ENCODE results near the gene CEP112.

CEP112 gene

GRCh38 chr17:66073384-66073783 lies 118.5 kb downstream of the CEP112 start:
- Histone ChIP-seq H3K4me1 (ENCODE audit: insufficient read depth, low read length) (no peaks in the 10 kb centered on the region), H3K27me3 (ENCODE audit: insufficient read depth, low read length) (no peaks in the 10 kb centered on the region), H3K9me3 (ENCODE audit: low read length) (peaks cover 4% of the 10 kb centered on the region), H2AFZ (ENCODE audit: low read depth, low read length) (no peak overlapping the region), H3K4me3 (ENCODE audit: low read length) (no peak overlapping the region), H3K36me3 (ENCODE audit: insufficient read depth, low read length) (peaks cover 2% of the 10 kb centered on the region)

DNA sequence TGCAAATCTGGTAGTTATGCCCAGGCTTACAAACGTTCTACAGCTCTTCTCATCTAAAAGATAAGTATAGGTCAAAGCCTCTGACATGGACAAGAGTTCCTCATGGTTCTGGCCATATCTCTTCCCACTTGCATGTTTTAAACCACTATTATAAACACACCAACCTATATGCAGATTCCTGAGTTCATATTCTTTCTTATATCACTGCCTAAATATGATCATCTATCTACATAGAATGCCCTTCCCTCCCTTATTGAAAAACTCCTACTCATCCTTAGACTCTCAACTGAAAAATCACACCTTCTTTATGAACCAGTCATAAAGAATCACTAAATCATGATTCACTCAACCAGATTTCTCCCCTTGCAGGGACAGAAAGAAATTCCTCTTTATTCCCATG lies 128.2 kb downstream of the CEP112 start:
- Histone ChIP-seq H3K4me1 (ENCODE audit: insufficient read depth, low read length) (no peaks in the 10 kb centered on the region), H3K36me3 (ENCODE audit: insufficient read depth, low read length) (peaks cover 14% of the 10 kb centered on the region), H3K27me3 (ENCODE audit: insufficient read depth, low read length) (no peaks in the 10 kb centered on the region), H3K9me3 (ENCODE audit: low read length) (peaks cover 6% of the 10 kb centered on the region), H2AFZ (ENCODE audit: low read depth, low read length) (no peak overlapping the region), H3K4me3 (ENCODE audit: low read length) (no peak overlapping the region)

DNA sequence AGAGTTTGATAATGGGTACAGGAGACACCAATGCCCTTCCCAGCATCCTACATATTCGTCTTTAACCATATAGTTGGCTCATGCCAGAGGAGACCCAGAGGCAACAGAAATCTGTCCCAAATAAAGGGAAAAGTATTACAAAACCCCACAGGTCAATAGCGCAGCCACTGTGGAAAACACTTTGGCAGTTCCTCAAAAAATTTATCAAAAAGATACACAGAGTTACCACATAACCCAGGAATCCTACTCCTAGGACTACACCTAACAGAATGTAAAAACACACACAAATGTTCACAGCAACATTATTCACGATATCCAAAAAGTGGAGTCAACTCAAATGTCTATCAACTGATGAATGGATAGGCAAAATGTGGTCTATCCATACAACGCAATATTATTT lies 135.8 kb downstream of the CEP112 start:
- Histone ChIP-seq H3K27me3 (ENCODE audit: insufficient read depth, low read length) (no peaks in the 10 kb centered on the region), H3K9me3 (ENCODE audit: low read length) (peaks cover 8% of the 10 kb centered on the region), H3K36me3 (ENCODE audit: insufficient read depth, low read length) (peaks cover 22% of the 10 kb centered on the region), H3K4me3 (ENCODE audit: low read length) (no peak overlapping the region), H2AFZ (ENCODE audit: low read depth, low read length) (no peak overlapping the region), H3K4me1 (ENCODE audit: insufficient read depth, low read length) (no peaks in the 10 kb centered on the region)

DNA sequence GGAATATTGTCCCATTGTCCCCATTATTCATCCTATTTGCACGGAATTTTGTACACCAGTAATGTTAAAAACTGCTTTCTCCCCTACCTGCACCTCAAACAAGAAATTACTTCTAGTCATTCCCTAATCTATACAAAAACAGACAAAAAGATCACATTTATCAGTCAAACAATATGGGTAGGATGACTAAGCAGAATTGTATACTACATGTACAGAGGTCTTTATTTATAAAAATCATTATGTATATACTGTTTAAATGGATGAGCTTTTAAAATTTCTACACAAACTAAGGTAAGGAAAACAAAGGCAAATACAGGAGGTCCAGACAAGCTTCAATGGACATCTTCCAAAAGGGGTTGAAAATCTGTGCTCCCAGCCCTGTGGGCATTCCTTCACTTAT lies 137.7 kb downstream of the CEP112 start:
- Histone ChIP-seq H3K4me3 (ENCODE audit: low read length) (no peak overlapping the region), H3K36me3 (ENCODE audit: insufficient read depth, low read length) (peaks cover 17% of the 10 kb centered on the region), H2AFZ (ENCODE audit: low read depth, low read length) (no peak overlapping the region), H3K9me3 (ENCODE audit: low read length) (peaks cover 7% of the 10 kb centered on the region), H3K4me1 (ENCODE audit: insufficient read depth, low read length) (no peaks in the 10 kb centered on the region), H3K27me3 (ENCODE audit: insufficient read depth, low read length) (no peaks in the 10 kb centered on the region)

GRCh38 chr17:66044083-66044482 lies 147.8 kb downstream of the CEP112 start:
- H3K36me3 ChIP-seq (ENCODE audit: insufficient read depth, low read length) = peaks cover 4% of the 10 kb centered on the region
- H3K27me3 ChIP-seq (ENCODE audit: insufficient read depth, low read length) = no peaks in the 10 kb centered on the region
- no peak overlapping the region for H2AFZ ChIP-seq (ENCODE audit: low read depth, low read length)
- no peak overlapping the region for H3K4me3 ChIP-seq (ENCODE audit: low read length)
- H3K9me3 ChIP-seq (ENCODE audit: low read length) = no peaks in the 10 kb centered on the region
- H3K4me1 ChIP-seq (ENCODE audit: insufficient read depth, low read length) = no peaks in the 10 kb centered on the region

GRCh38 chr17:66043419-66043818 lies 148.5 kb downstream of the CEP112 start:
- Histone ChIP-seq H3K4me3 (ENCODE audit: low read length) (no peak overlapping the region), H3K4me1 (ENCODE audit: insufficient read depth, low read length) (no peaks in the 10 kb centered on the region), H2AFZ (ENCODE audit: low read depth, low read length) (no peak overlapping the region), H3K9me3 (ENCODE audit: low read length) (no peaks in the 10 kb centered on the region), H3K27me3 (ENCODE audit: insufficient read depth, low read length) (no peaks in the 10 kb centered on the region), H3K36me3 (ENCODE audit: insufficient read depth, low read length) (peaks cover 4% of the 10 kb centered on the region)

DNA sequence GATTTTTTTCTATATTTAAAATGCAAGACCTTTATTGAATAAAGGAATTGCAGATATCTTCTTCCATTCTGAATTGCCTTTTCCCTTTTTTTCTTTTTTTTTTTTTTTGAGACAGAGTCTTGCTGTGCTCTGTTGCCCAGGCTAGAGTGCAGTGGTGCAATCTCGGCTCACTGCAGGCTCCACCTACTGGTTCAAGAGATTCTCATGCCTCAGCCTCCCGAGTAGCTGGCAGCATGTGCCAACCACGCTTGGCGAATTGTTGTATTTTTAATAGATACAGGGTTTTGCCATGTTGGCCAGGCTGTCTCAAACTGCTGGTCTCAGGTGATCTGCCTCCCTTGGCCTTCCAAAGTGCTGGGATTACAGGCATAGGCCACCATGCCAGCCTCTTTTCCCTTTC lies 151.5 kb downstream of the CEP112 start:
- H3K36me3 ChIP-seq (ENCODE audit: insufficient read depth, low read length) = peaks cover 4% of the 10 kb centered on the region
- no peaks in the 10 kb centered on the region for H3K27me3 ChIP-seq (ENCODE audit: insufficient read depth, low read length)
- H3K9me3 ChIP-seq (ENCODE audit: low read length) = no peaks in the 10 kb centered on the region
- H2AFZ ChIP-seq (ENCODE audit: low read depth, low read length) = no peak overlapping the region
- no peaks in the 10 kb centered on the region for H3K4me1 ChIP-seq (ENCODE audit: insufficient read depth, low read length)
- no peak overlapping the region for H3K4me3 ChIP-seq (ENCODE audit: low read length)

DNA sequence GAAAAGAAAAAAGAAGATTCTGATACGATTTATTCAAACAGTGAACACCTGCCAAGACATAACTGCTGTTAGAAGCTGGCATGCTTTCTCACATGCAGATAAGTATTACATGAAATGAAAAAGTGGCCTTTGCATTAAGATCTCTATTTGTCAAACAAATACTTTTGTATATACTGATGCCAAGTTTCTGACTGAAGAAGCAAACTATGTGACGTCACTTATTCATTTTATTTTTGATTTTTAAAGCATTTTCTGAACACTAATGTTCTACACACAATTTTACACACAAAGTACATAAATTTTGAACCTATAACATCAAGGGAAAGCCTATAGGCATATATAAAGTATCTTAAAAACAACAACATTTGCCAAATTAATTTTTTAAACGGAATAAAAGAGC lies 153.8 kb downstream of the CEP112 start:
- no peaks in the 10 kb centered on the region for H3K9me3 ChIP-seq (ENCODE audit: low read length)
- H3K4me3 ChIP-seq (ENCODE audit: low read length) = no peak overlapping the region
- peaks cover 4% of the 10 kb centered on the region for H3K36me3 ChIP-seq (ENCODE audit: insufficient read depth, low read length)
- H3K27me3 ChIP-seq (ENCODE audit: insufficient read depth, low read length) = no peaks in the 10 kb centered on the region
- no peaks in the 10 kb centered on the region for H3K4me1 ChIP-seq (ENCODE audit: insufficient read depth, low read length)
- H2AFZ ChIP-seq (ENCODE audit: low read depth, low read length) = no peak overlapping the region

DNA sequence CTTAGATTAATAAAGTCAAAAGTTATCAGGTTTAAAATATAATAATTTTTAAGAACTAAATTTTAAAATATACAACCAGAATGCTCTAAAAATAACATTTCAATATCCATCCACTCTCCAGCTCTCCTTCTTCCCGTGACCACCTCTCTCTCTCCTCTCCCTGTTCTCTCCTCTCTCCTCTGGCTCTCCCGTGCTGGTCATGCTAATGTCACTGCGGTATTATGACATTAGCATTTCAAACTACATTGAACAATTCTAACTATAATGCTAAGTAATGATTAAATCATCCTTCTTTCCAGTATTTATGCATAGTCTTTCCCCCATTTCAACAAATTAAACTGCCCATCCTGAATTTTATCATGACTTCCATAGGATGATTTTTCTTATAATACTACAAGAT lies 154.7 kb downstream of the CEP112 start:
- Histone ChIP-seq H3K9me3 (ENCODE audit: low read length) (peaks cover 2% of the 10 kb centered on the region), H3K27me3 (ENCODE audit: insufficient read depth, low read length) (no peaks in the 10 kb centered on the region), H3K4me1 (ENCODE audit: insufficient read depth, low read length) (no peaks in the 10 kb centered on the region), H3K4me3 (ENCODE audit: low read length) (no peak overlapping the region), H3K36me3 (ENCODE audit: insufficient read depth, low read length) (peaks cover 2% of the 10 kb centered on the region), H2AFZ (ENCODE audit: low read depth, low read length) (no peak overlapping the region)

- Histone ChIP-seq H3K4me3 (ENCODE audit: low read length) (no peak overlapping the region), H2AFZ (ENCODE audit: low read depth, low read length) (no peak overlapping the region), H3K36me3 (ENCODE audit: insufficient read depth, low read length) (peaks cover 4% of the 10 kb centered on the region), H3K9me3 (ENCODE audit: low read length) (peaks cover 2% of the 10 kb centered on the region), H3K4me1 (ENCODE audit: insufficient read depth, low read length) (no peaks in the 10 kb centered on the region), H3K27me3 (ENCODE audit: insufficient read depth, low read length) (no peaks in the 10 kb centered on the region)
Measured at GRCh38 chr17:66032082-66032712, 159.7 kb downstream of the CEP112 start.

- Histone ChIP-seq H3K9me3 (ENCODE audit: low read length) (peaks cover 6% of the 10 kb centered on the region), H3K4me3 (ENCODE audit: low read length) (no peak overlapping the region), H3K27me3 (ENCODE audit: insufficient read depth, low read length) (no peaks in the 10 kb centered on the region), H2AFZ (ENCODE audit: low read depth, low read length) (no peak overlapping the region), H3K4me1 (ENCODE audit: insufficient read depth, low read length) (no peaks in the 10 kb centered on the region), H3K36me3 (ENCODE audit: insufficient read depth, low read length) (peaks cover 17% of the 10 kb centered on the region)
Measured at GRCh38 chr17:66025551-66025950, 166.4 kb downstream of the CEP112 start.

- H2AFZ ChIP-seq (ENCODE audit: low read depth, low read length) = no peak overlapping the region
- H3K4me1 ChIP-seq (ENCODE audit: insufficient read depth, low read length) = no peaks in the 10 kb centered on the region
- H3K9me3 ChIP-seq (ENCODE audit: low read length) = peaks cover 6% of the 10 kb centered on the region
- no peaks in the 10 kb centered on the region for H3K27me3 ChIP-seq (ENCODE audit: insufficient read depth, low read length)
- H3K36me3 ChIP-seq (ENCODE audit: insufficient read depth, low read length) = peaks cover 14% of the 10 kb centered on the region
- H3K4me3 ChIP-seq (ENCODE audit: low read length) = no peak overlapping the region
Measured at GRCh38 chr17:66021757-66022156, 170.2 kb downstream of the CEP112 start.

- H2AFZ ChIP-seq (ENCODE audit: low read depth, low read length) = no peak overlapping the region
- H3K36me3 ChIP-seq (ENCODE audit: insufficient read depth, low read length) = peaks cover 8% of the 10 kb centered on the region
- peaks cover 7% of the 10 kb centered on the region for H3K9me3 ChIP-seq (ENCODE audit: low read length)
- H3K4me3 ChIP-seq (ENCODE audit: low read length) = no peak overlapping the region
- H3K4me1 ChIP-seq (ENCODE audit: insufficient read depth, low read length) = no peaks in the 10 kb centered on the region
- H3K27me3 ChIP-seq (ENCODE audit: insufficient read depth, low read length) = no peaks in the 10 kb centered on the region
Measured at GRCh38 chr17:66018786-66019185, 173.1 kb downstream of the CEP112 start.

GRCh38 chr17:66016231-66016630 lies 175.7 kb downstream of the CEP112 start:
- H3K36me3 ChIP-seq (ENCODE audit: insufficient read depth, low read length) = peaks cover 8% of the 10 kb centered on the region
- no peak overlapping the region for H2AFZ ChIP-seq (ENCODE audit: low read depth, low read length)
- H3K27me3 ChIP-seq (ENCODE audit: insufficient read depth, low read length) = no peaks in the 10 kb centered on the region
- peaks cover 7% of the 10 kb centered on the region for H3K9me3 ChIP-seq (ENCODE audit: low read length)
- no peaks in the 10 kb centered on the region for H3K4me1 ChIP-seq (ENCODE audit: insufficient read depth, low read length)
- H3K4me3 ChIP-seq (ENCODE audit: low read length) = no peak overlapping the region
